NT2/D1 (cell line): ENCODE measurements around the gene MOBP.
A peak's percentile ranks its signal among the peaks of the same experiment; 100 is the strongest.

Experiments used
- DNase-seq: peaks from one replicate; pipeline ENCODE4 v3.0.0-alpha.2; 2011; ENCODE audit warnings: low read depth, low spot score
- H3K27me3 ChIP-seq: 2 replicates; pipeline ENCODE4 v1.6.0; 2011; ENCODE audit warnings: mild to moderate bottlenecking; ENCODE audit not compliant: insufficient read length, insufficient read depth
- H3K36me3 ChIP-seq: 2 replicates; pipeline ENCODE4 v1.6.1; 2011; ENCODE audit warnings: mild to moderate bottlenecking, low read length, mixed read lengths; ENCODE audit not compliant: insufficient read depth, insufficient read length
- H3K4me1 ChIP-seq: 2 replicates; pipeline ENCODE4 v1.5.1; 2011; ENCODE audit not compliant: insufficient read depth, insufficient read length
- H3K4me3 ChIP-seq: 2 replicates; pipeline ENCODE4 v1.5.1; 2011; ENCODE audit warnings: low read depth; ENCODE audit not compliant: insufficient read length
- H3K9ac ChIP-seq: 2 replicates; pipeline ENCODE4 v1.6.0; 2011; ENCODE audit warnings: low read depth; ENCODE audit not compliant: insufficient read length
- H3K9me3 ChIP-seq: 2 replicates; pipeline ENCODE4 v1.5.1; 2011; ENCODE audit warnings: mild to moderate bottlenecking, low read length; ENCODE audit not compliant: insufficient read depth
- SUZ12 ChIP-seq: IDR thresholded peaks from 2 replicates; pipeline ENCODE4 v1.6.1; 2011; ENCODE audit not compliant: insufficient read length, insufficient read depth; ENCODE audit errors: extremely low read depth
- YY1 ChIP-seq: IDR thresholded peaks from 2 replicates; pipeline ENCODE4 v1.6.1; 2011; ENCODE audit not compliant: insufficient read length, insufficient read depth
- ZNF274 ChIP-seq: IDR thresholded peaks from 2 replicates; pipeline ENCODE4 v1.6.1; 2011; ENCODE audit warnings: mild to moderate bottlenecking, low read depth, low read length

MOBP gene

DNA sequence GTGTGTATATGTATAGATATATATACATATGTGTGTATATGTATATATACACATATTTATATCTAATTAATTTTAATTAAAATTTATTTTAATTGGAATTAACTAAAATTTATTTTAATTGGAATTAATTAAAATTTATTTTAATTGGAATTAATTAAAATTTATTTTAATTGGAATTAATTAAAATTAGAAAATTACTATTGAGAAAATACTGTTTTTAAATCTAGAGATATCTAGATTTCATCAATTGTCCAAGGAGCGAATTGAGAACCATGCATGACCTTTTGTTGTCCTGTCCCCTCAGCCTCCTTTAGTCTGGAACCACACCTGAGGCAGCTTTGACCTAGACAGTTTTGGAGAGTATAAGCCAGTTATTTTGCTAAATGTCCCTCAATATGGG, 1.8 kb downstream of the MOBP start:
- no peaks in the 10 kb centered on the region for H3K4me1 ChIP-seq
- no peak for TF ChIP-seq YY1
- TF ChIP-seq ZNF274, result no peak
- TF ChIP-seq SUZ12, result no peak
- no peak for DNase-seq
- no peak overlapping the region for H3K9ac ChIP-seq
- no peaks in the 10 kb centered on the region for H3K27me3 ChIP-seq
- H3K36me3 ChIP-seq, result no peaks in the 10 kb centered on the region
- H3K9me3 ChIP-seq, result no peaks in the 10 kb centered on the region
- H3K4me3 ChIP-seq, result no peak overlapping the region

DNA sequence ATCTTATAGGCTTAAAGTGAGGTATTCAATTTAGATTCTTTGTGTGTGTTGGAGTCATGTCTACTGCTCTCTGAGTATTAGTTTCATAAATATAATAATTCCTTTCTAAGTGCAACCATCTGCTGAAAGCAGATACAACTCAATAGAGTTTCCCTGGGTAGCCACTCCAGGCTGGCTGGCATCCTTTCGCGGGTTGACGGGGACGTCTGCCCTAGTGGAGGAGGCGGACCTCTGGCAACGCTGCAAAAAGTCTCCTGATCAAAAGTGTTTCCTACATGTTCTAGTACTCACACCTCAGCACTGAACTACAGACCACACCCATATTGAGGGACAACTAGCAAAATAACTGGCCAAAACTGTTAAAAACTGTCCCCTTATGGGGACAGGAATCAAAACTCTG, 2.5 kb downstream of the MOBP start:
- no peak for DNase-seq
- Histone ChIP-seq H3K9ac (no peak overlapping the region), H3K4me1 (no peaks in the 10 kb centered on the region), H3K27me3 (no peaks in the 10 kb centered on the region), H3K4me3 (no peak overlapping the region), H3K9me3 (no peaks in the 10 kb centered on the region; the same call in 1 of the 2 replicates), H3K36me3 (no peaks in the 10 kb centered on the region)
- TF ChIP-seq ZNF274, result no peak
- TF ChIP-seq SUZ12, result no peak
- TF ChIP-seq YY1, result no peak

DNA sequence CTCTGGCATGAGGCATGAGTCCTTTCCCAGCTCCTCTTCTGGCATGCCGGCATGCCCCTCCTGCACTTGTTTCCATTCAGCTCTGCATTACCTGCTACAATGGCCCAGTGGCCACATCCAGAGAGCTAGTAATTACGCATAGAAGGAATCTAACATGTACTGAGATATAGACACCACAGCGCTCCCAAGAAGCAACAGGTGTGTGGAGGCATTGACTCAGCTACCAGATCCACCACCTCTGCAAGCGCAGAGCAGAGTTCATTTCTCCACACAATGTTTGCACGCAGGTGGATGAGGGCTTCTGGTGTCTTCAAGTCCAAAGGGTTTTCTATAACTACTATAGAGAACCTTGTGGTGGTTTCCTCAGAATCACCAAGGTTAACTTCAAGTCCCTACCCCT, 4.2 kb downstream of the MOBP start:
- Histone ChIP-seq H3K9me3 (peaks cover 6% of the 10 kb centered on the region), H3K36me3 (no peaks in the 10 kb centered on the region), H3K9ac (no peak overlapping the region), H3K27me3 (no peaks in the 10 kb centered on the region), H3K4me3 (no peak overlapping the region), H3K4me1 (no peaks in the 10 kb centered on the region)
- TF ChIP-seq YY1, result no peak
- TF ChIP-seq ZNF274, result no peak
- no peak for TF ChIP-seq SUZ12
- DNase-seq, result no peak

DNA sequence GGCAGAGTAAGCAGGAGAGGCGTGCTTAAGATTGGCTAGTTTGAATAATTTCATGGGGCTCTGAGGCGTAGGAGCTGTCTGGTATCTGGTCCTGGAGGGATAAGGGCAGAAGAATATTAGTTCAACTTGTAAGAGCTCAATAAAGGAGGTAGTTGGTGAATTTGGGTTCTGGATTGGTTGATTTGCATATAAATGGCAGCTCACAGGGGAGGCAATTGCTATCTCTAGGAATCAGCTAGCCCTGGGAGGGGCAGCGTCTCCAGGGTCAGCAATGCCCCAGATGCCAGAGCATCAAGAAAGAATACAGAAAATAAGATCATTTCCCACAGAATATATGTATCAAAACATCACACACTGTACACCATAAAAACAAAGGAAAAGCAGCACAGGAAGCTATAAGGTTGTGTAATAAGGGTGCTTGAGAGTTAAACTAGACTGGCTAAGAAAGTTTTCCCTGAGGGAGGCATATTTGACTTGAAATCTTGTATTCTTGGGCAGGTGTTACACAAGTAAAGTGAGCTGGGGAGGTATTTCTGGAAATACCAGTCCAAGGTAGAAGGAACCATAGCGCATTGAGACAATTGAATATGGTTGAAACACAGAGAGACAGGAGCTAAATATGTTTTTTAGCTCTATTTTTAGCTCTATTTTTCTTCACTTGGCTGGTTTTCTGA, 6.1 kb downstream of the MOBP start:
- Histone ChIP-seq H3K9me3 (peaks cover 15% of the 10 kb centered on the region), H3K4me3 (no peak overlapping the region), H3K36me3 (no peaks in the 10 kb centered on the region), H3K9ac (no peak overlapping the region), H3K4me1 (no peaks in the 10 kb centered on the region), H3K27me3 (no peaks in the 10 kb centered on the region)
- DNase-seq, result peak; percentile 74
- TF ChIP-seq SUZ12 (no peak), ZNF274 (no peak), YY1 (no peak)

DNA sequence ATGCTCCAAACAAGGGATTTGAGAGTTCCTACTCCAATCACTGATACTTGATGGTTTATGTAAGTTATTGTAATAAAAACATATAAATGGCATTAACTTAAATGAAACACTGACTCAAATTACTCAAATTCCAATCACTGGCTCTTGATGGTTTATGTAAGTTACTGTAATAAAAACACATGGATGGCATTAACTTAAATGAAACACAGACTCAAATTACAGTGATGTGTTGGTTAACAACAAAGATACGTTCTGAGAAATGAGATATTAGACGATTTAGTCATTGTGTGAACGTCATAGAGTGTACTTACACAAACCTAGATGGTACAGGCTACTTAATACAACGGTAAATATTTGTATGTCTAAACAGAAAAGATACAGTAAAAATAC, 6.6 kb downstream of the MOBP start:
- H3K4me3 ChIP-seq, result no peak overlapping the region
- no peaks in the 10 kb centered on the region for H3K36me3 ChIP-seq
- H3K4me1 ChIP-seq, result no peaks in the 10 kb centered on the region
- DNase-seq, result no peak
- TF ChIP-seq YY1 (no peak), SUZ12 (no peak), ZNF274 (no peak)
- peaks cover 15% of the 10 kb centered on the region for H3K9me3 ChIP-seq
- no peak overlapping the region for H3K9ac ChIP-seq
- no peaks in the 10 kb centered on the region for H3K27me3 ChIP-seq

DNA sequence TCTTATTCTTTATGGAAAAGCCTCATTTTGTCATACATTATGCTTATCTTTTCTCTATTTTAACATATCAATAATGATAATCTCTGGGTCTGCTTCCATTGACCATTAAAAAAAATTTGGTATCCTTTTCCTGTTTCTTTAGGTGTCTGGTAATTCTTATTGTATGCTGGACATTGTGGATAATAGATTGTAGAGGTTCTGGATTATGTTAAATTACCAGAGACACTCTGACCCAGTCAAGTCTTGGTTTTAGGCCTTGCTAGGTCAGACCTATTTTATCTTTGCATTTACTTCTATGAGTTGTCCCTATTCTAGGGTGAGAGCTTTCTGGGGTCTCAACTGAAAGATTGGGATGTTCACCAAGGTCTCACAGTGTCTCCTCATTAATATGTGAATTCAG, 9.3 kb downstream of the MOBP start:
- DNase-seq, result no peak
- Histone ChIP-seq H3K36me3 (no peaks in the 10 kb centered on the region), H3K9ac (no peak overlapping the region), H3K4me1 (no peaks in the 10 kb centered on the region), H3K9me3 (peaks cover 15% of the 10 kb centered on the region), H3K27me3 (no peaks in the 10 kb centered on the region), H3K4me3 (no peak overlapping the region)
- TF ChIP-seq YY1, result no peak
- no peak for TF ChIP-seq SUZ12
- no peak for TF ChIP-seq ZNF274

DNA sequence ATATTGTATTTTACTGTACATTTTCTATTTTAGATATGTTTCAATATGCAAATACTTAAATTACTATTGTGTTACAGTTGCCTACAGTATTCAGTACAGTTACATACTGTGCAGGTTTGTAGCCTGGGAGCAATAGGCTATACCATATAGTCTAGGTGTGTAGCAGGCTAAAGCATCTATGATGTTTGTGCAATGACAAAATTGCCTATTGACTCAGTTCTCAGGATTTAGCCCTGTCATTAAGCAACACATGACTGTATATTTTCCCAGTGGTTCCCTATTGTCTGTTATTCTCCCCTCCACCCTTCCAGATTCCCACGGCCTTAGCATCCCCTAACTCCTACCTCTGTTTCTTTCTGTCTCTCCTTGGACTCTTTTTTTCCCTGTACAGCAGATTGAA, 10.7 kb downstream of the MOBP start:
- TF ChIP-seq ZNF274, result no peak
- TF ChIP-seq SUZ12, result no peak
- no peak for TF ChIP-seq YY1
- H3K4me1 ChIP-seq, result no peaks in the 10 kb centered on the region
- no peaks in the 10 kb centered on the region for H3K36me3 ChIP-seq
- H3K4me3 ChIP-seq, result no peak overlapping the region
- no peak overlapping the region for H3K9ac ChIP-seq
- H3K27me3 ChIP-seq, result no peaks in the 10 kb centered on the region
- DNase-seq, result no peak
- H3K9me3 ChIP-seq, result peaks cover 15% of the 10 kb centered on the region
